HFFc6 (cell line): ENCODE data around the gene PCDHGB1. TPM values are rescaled to one million over a fixed set of nuclear protein-coding genes. Genes with fewer than 3 reads are reported as not detected.
A peak's percentile ranks its signal among the peaks of the same experiment; 100 is the strongest.
"Not testable (repeated sequence)": the region's sequence is repeated elsewhere in the genome, so short reads cannot be mapped to it uniquely, and the experiment has no call there.

Source experiments
- DNase-seq: peaks from one replicate; pipeline ENCODE4 v3.0.0-alpha.2; 2018
- H3K27ac Mint-ChIP-seq: 2 replicates; pipeline ENCODE4 v1.8.0; 2020; ENCODE audit warnings: mild to moderate bottlenecking, mixed read lengths
- H3K27me3 Mint-ChIP-seq: 2 replicates; pipeline ENCODE4 v1.8.0; 2021; ENCODE audit warnings: mild to moderate bottlenecking, moderate library complexity, mixed read lengths; ENCODE audit not compliant: insufficient read depth
- H3K36me3 Mint-ChIP-seq: 2 replicates; pipeline ENCODE4 v1.8.0; 2021; ENCODE audit warnings: low read depth, mixed read lengths
- H3K4me1 Mint-ChIP-seq: 2 replicates; pipeline ENCODE4 v1.8.0; 2020; ENCODE audit warnings: low read depth, mixed read lengths
- H3K4me3 Mint-ChIP-seq: 2 replicates; pipeline ENCODE4 v1.8.0; 2020; ENCODE audit warnings: mild to moderate bottlenecking, moderate library complexity, mixed read lengths
- H3K9me3 Mint-ChIP-seq: 2 replicates; pipeline ENCODE4 v1.8.0; 2020; ENCODE audit warnings: mild to moderate bottlenecking, mixed read lengths
- total RNA-seq, 6 experiments: library from RNA; stranded (reverse); fragmentation: NEBNext Ultra II Directional; extraction: Animal tissue kit (Norgen Biotek cat#: 25700); gene quantifications; 2 replicates in 1 of 6; 3 replicates in 5 of 6; pipeline ENCODE4 v1.2.3, GENCODE V29; 2021
- TF ChIP-seq, protein P1 (sequence below): fragments of 200-600 bp; sonication (generic); IDR thresholded peaks from 2 replicates; pipeline ENCODE4 v1.5.0; 2021; ENCODE audit warnings: antibody characterized with exemption, mild to moderate bottlenecking

The PCDHGB1 gene
- total RNA-seq, 6 experiments from 2014 or later = 2.6 to 4.5 (median 3.4) TPM

- Mint-ChIP-seq H3K4me3 (peak overlapping the region; percentile 91), H3K27ac (peak overlapping the region; percentile 95), H3K36me3 (peaks cover 27% of the 10 kb centered on the region)
These were observed 5.9 kb upstream of the PCDHGB1 start for GRCh38 chr5:141343953-141344463.

DNA sequence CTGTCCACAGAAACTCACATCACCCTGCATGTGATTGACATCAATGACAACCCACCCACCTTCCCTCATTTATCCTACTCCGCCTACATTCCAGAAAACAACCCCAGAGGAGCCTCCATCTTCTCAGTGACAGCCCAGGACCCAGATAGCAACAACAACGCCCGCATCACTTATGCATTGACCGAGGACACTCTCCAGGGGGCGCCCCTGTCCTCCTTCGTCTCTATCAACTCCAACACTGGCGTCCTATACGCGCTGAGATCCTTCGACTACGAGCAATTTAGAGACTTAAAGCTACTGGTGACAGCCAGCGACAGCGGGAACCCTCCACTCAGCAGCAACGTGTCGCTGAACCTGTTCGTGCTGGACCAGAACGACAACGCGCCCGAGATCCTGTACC lies 4.6 kb upstream of the PCDHGB1 start:
- Mint-ChIP-seq H3K4me1 (peaks cover 16% of the 10 kb centered on the region), H3K9me3 (peaks cover 36% of the 10 kb centered on the region), H3K4me3 (no peak overlapping the region), H3K27me3 (peaks cover 4% of the 10 kb centered on the region), H3K36me3 (peaks cover 24% of the 10 kb centered on the region), H3K27ac (no peak overlapping the region)
- no peak for DNase-seq
- TF ChIP-seq, protein P1, sequence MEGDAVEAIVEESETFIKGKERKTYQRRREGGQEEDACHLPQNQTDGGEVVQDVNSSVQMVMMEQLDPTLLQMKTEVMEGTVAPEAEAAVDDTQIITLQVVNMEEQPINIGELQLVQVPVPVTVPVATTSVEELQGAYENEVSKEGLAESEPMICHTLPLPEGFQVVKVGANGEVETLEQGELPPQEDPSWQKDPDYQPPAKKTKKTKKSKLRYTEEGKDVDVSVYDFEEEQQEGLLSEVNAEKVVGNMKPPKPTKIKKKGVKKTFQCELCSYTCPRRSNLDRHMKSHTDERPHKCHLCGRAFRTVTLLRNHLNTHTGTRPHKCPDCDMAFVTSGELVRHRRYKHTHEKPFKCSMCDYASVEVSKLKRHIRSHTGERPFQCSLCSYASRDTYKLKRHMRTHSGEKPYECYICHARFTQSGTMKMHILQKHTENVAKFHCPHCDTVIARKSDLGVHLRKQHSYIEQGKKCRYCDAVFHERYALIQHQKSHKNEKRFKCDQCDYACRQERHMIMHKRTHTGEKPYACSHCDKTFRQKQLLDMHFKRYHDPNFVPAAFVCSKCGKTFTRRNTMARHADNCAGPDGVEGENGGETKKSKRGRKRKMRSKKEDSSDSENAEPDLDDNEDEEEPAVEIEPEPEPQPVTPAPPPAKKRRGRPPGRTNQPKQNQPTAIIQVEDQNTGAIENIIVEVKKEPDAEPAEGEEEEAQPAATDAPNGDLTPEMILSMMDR = 0 out of 2 replicates have a peak, but pooled peaks have one; percentile 15

More at GRCh38 chr5:141343953-141344463, 5.9 kb upstream of the PCDHGB1 start:
- peaks cover 9% of the 10 kb centered on the region for H3K4me1 Mint-ChIP-seq
- no peak for DNase-seq
- peaks cover 2% of the 10 kb centered on the region for H3K27me3 Mint-ChIP-seq
- peaks cover 36% of the 10 kb centered on the region for H3K9me3 Mint-ChIP-seq
- TF ChIP-seq, protein P1 = peak; percentile 33; the same call in 1 of the 2 replicates

DNA sequence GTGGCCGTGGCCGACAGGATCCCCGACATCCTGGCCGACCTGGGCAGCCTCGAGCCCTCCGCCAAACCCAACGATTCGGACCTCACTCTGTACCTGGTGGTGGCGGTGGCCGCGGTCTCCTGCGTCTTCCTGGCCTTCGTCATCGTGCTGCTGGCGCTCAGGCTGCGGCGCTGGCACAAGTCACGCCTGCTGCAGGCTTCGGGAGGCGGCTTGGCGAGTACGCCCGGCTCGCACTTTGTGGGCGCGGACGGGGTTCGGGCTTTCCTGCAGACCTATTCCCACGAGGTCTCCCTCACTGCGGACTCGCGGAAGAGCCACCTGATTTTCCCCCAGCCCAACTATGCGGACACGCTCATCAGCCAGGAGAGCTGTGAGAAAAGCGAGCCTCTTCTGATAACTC lies 3.9 kb upstream of the PCDHGB1 start:
- H3K4me3 Mint-ChIP-seq, DNase-seq, H3K27ac Mint-ChIP-seq, H3K27me3 Mint-ChIP-seq: not testable (repeated sequence)
- Mint-ChIP-seq H3K9me3 (peaks cover 41% of the 10 kb centered on the region), H3K4me1 (peaks cover 19% of the 10 kb centered on the region), H3K36me3 (peaks cover 29% of the 10 kb centered on the region)

DNA sequence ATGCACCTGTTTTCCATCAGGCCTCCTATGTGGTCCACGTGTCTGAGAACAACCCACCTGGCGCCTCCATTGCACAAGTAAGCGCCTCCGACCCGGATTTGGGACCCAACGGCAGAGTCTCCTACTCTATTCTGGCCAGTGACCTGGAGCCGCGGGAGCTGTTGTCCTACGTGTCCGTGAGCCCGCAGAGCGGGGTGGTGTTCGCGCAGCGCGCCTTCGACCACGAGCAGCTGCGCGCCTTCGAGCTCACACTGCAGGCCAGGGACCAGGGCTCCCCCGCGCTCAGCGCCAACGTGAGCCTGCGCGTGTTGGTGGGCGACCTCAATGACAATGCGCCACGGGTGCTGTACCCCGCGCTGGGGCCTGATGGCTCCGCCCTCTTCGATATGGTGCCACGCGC lies 1.7 kb downstream of the PCDHGB1 start:
- DNase-seq = no peak
- H3K27me3 Mint-ChIP-seq = peaks cover 9% of the 10 kb centered on the region
- peaks cover 42% of the 10 kb centered on the region for H3K36me3 Mint-ChIP-seq
- peaks cover 51% of the 10 kb centered on the region for H3K9me3 Mint-ChIP-seq
- no peak overlapping the region for H3K4me3 Mint-ChIP-seq
- TF ChIP-seq, protein P1 = no peak
- peaks cover 16% of the 10 kb centered on the region for H3K4me1 Mint-ChIP-seq
- no peak overlapping the region for H3K27ac Mint-ChIP-seq

GRCh38 chr5:141354900-141355469 lies 5.1 kb downstream of the PCDHGB1 start, which contains the start of gene PCDHGA4:
Gene PCDHGA4, plus strand, starts transcription at chr5:141355021. Its CDS starts 87 bp downstream, at chr5:141355108.
- TF ChIP-seq, protein P1 = peak; percentile 83
- peaks cover 56% of the 10 kb centered on the region for H3K9me3 Mint-ChIP-seq
- H3K4me1 Mint-ChIP-seq = peaks cover 13% of the 10 kb centered on the region
- DNase-seq = no peak
- peaks cover 45% of the 10 kb centered on the region for H3K36me3 Mint-ChIP-seq
- peak within 1 kb of the TSS; percentile 71 for H3K4me3 Mint-ChIP-seq
- H3K27ac Mint-ChIP-seq = no peak within 1 kb of the TSS
- H3K27me3 Mint-ChIP-seq = peaks cover 9% of the 10 kb centered on the region

- TF ChIP-seq, protein P1 = no peak
- no peak for DNase-seq
- peaks cover 56% of the 10 kb centered on the region for H3K9me3 Mint-ChIP-seq
- H3K27me3 Mint-ChIP-seq = peaks cover 7% of the 10 kb centered on the region
- H3K4me1 Mint-ChIP-seq = peaks cover 10% of the 10 kb centered on the region
- peaks cover 45% of the 10 kb centered on the region for H3K36me3 Mint-ChIP-seq
- H3K4me3 Mint-ChIP-seq = no peak overlapping the region; the same call in 1 of the 2 replicates
- H3K27ac Mint-ChIP-seq = no peak overlapping the region
These were observed 5.7 kb downstream of the PCDHGB1 start for GRCh38 chr5:141355641-141356040.
